ENCODE data around the gene GPR176.

The GPR176 gene

DNA sequence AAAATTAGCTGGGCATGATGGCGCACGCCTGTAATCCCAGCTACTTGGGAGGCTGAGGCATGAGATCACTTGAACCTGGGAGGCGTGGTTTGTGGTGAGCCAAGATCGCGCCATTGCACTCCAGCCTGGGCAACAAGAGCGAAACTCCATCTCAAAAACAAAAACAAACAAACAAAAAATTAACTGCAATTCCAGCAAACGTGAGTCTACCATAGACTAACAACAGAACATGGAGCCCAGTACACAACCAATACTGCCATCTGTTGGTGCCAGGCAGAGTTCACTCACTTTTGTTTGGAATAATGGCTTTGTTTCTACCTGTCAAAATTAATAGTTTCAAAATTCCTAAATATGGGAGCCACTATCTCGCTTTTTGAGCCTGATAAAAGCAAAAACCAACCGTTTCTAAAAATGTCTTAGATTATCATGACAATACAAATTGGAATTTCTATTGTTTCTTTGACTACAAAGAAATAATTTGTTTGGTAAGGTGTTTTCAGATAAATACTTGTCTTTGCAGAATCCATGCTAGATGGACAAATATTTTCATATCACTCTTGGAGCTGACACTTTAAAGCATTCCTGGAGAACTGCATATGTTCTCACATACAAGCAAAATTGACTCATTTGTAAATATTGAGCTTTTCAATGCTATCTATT lies 45.0 kb downstream of the GPR176 start:
- TF ChIP-seq, protein P1, sequence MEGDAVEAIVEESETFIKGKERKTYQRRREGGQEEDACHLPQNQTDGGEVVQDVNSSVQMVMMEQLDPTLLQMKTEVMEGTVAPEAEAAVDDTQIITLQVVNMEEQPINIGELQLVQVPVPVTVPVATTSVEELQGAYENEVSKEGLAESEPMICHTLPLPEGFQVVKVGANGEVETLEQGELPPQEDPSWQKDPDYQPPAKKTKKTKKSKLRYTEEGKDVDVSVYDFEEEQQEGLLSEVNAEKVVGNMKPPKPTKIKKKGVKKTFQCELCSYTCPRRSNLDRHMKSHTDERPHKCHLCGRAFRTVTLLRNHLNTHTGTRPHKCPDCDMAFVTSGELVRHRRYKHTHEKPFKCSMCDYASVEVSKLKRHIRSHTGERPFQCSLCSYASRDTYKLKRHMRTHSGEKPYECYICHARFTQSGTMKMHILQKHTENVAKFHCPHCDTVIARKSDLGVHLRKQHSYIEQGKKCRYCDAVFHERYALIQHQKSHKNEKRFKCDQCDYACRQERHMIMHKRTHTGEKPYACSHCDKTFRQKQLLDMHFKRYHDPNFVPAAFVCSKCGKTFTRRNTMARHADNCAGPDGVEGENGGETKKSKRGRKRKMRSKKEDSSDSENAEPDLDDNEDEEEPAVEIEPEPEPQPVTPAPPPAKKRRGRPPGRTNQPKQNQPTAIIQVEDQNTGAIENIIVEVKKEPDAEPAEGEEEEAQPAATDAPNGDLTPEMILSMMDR (IDR thresholded peaks at IDR 0.05; ENCODE audit: low read depth, low read length), result peak; percentile 69
- no peak overlapping the region for H3K4me3 ChIP-seq (ENCODE audit: low read depth, low read length)
- peak; percentile 43 for DNase-seq (ENCODE audit: low read depth, low spot score)
- in situ Hi-C loops (cut with HindIII; ENCODE audit: low sequenced_read_pairs), result no loop called here

DNA sequence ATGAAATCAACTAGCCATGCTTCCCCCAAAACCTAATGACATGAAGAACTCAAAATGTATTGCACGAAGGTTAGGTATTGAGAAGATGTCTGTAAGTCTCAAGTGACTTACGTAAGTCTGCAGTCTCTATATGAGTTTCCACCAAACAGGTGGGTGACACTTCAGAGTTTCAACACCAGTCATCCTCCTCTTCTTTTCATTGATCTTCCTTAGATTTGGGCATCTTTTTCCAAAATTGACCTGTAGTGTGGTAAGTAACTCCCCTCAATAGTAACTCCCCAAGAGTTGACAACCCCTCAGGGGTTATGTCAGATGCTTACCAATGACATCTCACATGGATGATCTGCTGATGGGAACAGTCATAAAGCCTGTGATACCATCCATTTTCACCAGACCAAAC lies 46.1 kb downstream of the GPR176 start:
- DNase-seq (ENCODE audit: low read depth, low spot score), result no peak
- TF ChIP-seq, protein P1 (IDR thresholded peaks at IDR 0.05; ENCODE audit: low read depth, low read length), result no peak
- in situ Hi-C loops (cut with HindIII; ENCODE audit: low sequenced_read_pairs), result no loop called here
- no peak overlapping the region for H3K4me3 ChIP-seq (ENCODE audit: low read depth, low read length)

DNA sequence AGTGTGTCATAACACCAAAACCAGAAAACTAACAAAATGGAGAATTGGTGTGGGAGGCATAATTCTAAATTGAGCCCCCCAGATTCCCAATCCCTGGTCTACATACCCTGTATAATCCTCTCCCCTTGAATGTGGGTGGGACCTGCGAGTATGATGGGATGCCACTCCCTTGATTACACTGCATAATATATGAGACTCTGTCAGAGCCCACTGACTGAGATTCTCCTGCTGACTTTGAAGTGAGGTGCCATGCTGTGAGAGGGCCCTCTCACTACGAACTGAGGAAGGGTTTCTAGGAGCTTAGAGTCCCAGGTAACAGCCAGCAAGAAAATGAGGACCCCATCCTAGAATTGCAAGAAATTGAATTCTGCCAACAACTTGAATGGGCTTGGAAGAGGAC lies 49.5 kb downstream of the GPR176 start:
- H3K4me3 ChIP-seq (ENCODE audit: low read depth, low read length), result no peak overlapping the region
- TF ChIP-seq, protein P1 (IDR thresholded peaks at IDR 0.05; ENCODE audit: low read depth, low read length), result no peak
- DNase-seq (ENCODE audit: low read depth, low spot score), result no peak
- in situ Hi-C loops (cut with HindIII; ENCODE audit: low sequenced_read_pairs), result no loop called here

DNA sequence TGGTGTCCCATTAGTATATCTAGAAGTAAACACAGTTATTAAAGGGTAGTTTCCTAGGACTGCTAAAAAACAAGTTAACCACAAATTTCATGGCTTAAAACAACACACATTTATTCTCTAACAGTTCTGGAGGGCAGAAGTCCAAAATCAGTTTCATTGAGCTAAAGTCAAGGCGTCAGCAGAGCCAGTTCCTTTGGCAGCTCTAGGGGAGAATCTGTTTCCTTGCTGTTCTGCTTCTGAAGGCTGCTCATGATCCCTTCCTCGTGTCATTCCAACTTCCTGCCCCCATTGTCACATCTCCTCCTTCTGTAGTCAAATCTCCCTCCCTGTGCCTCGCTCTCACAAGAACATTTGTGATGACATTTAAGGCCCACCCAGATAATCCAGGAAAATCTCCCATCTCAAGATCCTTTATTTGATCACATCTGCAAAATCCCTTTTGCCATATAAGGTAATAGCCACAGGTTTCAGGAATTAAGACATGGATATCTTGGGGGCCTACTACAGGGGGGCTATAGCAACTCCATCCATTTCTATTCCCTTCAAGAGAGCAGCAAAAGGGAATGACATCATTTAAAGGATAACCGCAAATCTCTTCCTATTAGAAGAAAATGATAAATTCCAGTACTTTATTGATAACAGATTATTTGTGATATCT lies 50.1 kb downstream of the GPR176 start:
- H3K4me3 ChIP-seq (ENCODE audit: low read depth, low read length), result no peak overlapping the region
- DNase-seq (ENCODE audit: low read depth, low spot score), result no peak
- TF ChIP-seq, protein P1 (IDR thresholded peaks at IDR 0.05; ENCODE audit: low read depth, low read length), result no peak
- in situ Hi-C loops (cut with HindIII; ENCODE audit: low sequenced_read_pairs), result no loop called here

DNA sequence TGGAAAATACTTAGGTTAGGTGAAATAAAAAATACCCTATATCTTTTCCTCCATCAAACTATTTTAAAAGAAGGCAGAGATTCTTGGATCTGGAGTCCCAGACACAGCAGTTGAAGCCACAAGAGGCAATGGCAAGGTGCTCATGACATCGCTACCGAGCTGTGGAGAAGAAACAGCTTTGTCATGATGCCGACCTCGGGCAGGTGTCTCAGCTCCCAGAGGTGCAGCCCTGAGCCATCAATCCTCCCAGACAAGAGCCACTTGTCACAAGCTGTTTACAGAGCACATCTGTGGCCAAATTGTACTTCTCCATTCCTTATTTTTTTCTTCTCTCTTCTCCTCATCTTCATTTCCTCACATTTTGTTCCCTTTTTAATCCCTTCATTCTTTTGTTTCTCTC lies 50.8 kb downstream of the GPR176 start:
- H3K4me3 ChIP-seq (ENCODE audit: low read depth, low read length), result no peak overlapping the region
- in situ Hi-C loops (cut with HindIII; ENCODE audit: low sequenced_read_pairs), result no loop called here
- DNase-seq (ENCODE audit: low read depth, low spot score), result no peak
- TF ChIP-seq, protein P1 (IDR thresholded peaks at IDR 0.05; ENCODE audit: low read depth, low read length), result no peak

DNA sequence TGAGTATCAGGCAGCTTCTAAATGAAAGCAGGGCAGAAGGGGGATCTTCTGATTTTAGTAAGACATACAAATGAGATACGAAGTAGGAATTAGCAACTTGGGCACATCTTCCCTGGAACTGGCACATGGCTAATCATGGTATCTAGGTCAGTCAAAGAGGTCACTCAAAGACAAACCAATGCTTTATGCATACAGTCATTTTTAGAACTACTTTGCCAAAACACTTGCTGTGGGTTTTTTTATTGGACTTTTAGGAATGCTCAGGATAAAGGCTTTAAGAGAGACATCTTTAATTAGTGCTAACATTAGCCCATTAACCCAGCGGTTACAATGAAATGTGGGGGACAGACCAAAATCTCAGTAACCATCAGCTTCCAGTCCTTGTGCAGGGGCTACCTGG lies 51.7 kb downstream of the GPR176 start:
- DNase-seq (ENCODE audit: low read depth, low spot score), result no peak
- in situ Hi-C loops (cut with HindIII; ENCODE audit: low sequenced_read_pairs), result no loop called here
- no peak overlapping the region for H3K4me3 ChIP-seq (ENCODE audit: low read depth, low read length)
- TF ChIP-seq, protein P1 (IDR thresholded peaks at IDR 0.05; ENCODE audit: low read depth, low read length), result no peak

All from astrocyte of the spinal cord (primary cell).